ENCODE measurements around the gene SAMM50. TPM values are rescaled to one million over a fixed set of nuclear protein-coding genes. Genes with fewer than 3 reads are reported as not detected.

The SAMM50 gene
- total and polyA plus RNA-seq, 4 donors, result 19.2 to 30.1 (median 26.0) TPM

DNA sequence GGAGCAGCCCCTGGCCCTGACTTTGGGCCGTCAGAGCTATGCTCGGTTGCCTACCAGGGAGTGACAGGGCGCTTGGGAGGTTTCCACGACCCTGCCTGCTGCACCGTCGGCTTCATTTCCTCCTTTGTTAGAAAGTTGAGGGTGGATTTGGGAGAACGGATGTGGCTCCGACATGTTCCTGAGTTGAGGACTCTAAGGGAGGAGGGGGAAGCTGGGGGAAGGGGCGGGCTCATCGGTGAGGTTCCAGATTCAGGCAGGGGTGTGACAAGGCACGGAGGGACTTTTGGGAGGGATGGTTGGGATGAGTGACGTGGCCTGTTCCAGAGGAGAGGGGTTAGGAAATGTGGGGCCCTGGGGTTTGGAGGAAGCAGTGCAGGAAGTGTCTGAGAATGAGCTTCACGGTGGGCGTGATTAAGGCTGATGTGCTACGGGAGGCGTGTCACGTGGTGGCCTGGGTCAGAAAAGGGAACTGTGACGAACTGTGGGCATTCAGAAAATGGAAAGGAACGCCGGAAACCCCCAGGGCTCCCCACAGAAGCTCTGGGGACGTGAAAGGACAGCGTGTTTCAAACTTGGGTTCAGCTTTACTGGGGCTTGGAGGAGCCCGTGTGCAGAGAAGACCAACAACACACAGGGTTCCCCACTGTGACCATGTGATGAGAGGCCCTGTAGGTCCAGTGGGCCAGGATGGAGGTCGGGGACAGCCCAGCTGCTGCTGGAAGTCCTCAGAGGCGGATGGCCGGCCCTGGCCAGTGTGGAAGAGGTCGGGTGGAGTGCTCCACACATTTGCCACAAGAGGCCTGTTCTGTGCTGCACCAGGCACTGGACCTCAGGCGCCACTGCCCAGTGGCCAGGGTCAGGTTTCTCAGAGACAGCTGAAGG, 71.6 kb downstream of the SAMM50 start:
- H3K4me1 ChIP-seq (ENCODE audit: control insufficient read depth in 4 of 4, insufficient read depth in 4 of 4, low read length in 3 of 4), result peaks cover 7 to 17% (median 11%) of the 10 kb centered on the region in 4 donors
- no peak for TF ChIP-seq TAF1 (conservative IDR thresholded peaks at IDR 0.05)
- TF ChIP-seq RXRA (IDR thresholded peaks at IDR 0.05), result peak in 1 of 2 donors; percentile 5
- TF ChIP-seq, protein P1, sequence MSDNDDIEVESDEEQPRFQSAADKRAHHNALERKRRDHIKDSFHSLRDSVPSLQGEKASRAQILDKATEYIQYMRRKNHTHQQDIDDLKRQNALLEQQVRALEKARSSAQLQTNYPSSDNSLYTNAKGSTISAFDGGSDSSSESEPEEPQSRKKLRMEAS (IDR thresholded peaks at IDR 0.05), result peak; percentile 44
- TF ChIP-seq YY1 (IDR thresholded peaks at IDR 0.05), result peak; percentile 26
- TF ChIP-seq, protein P2, sequence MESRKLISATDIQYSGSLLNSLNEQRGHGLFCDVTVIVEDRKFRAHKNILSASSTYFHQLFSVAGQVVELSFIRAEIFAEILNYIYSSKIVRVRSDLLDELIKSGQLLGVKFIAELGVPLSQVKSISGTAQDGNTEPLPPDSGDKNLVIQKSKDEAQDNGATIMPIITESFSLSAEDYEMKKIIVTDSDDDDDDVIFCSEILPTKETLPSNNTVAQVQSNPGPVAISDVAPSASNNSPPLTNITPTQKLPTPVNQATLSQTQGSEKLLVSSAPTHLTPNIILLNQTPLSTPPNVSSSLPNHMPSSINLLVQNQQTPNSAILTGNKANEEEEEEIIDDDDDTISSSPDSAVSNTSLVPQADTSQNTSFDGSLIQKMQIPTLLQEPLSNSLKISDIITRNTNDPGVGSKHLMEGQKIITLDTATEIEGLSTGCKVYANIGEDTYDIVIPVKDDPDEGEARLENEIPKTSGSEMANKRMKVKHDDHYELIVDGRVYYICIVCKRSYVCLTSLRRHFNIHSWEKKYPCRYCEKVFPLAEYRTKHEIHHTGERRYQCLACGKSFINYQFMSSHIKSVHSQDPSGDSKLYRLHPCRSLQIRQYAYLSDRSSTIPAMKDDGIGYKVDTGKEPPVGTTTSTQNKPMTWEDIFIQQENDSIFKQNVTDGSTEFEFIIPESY (IDR thresholded peaks at IDR 0.05), result no peak
- peak; percentile 20 for TF ChIP-seq SP1 (IDR thresholded peaks at IDR 0.05)
- DNase-seq (ENCODE audit: low spot score), result peak; percentile 54
- H3K27me3 ChIP-seq (ENCODE audit: control insufficient read depth in 4 of 4, insufficient read depth in 4 of 4, low read length in 3 of 4), result no peaks in the 10 kb centered on the region
- H3K4me3 ChIP-seq (ENCODE audit: low read depth in 1 of 3, low read length in 3 of 3), result no peak overlapping the region
- no peaks in the 10 kb centered on the region for H3K9me3 ChIP-seq (ENCODE audit: control insufficient read depth in 4 of 4, low read length in 3 of 4)
- peak overlapping the region in 1 of 2 donors; percentile 20 for H3K9ac ChIP-seq (ENCODE audit: low read depth in 1 of 2, low read length in 2 of 2)
- H3K36me3 ChIP-seq (ENCODE audit: control insufficient read depth in 4 of 4, insufficient read depth in 3 of 4, low read depth in 1 of 4, low read length in 3 of 4), result no peaks in the 10 kb centered on the region
- 68% methylated on average over 28 of the region's 28 CpGs for WGBS
- peak overlapping the region; percentile 89 to 91 for H3K27ac ChIP-seq (ENCODE audit: low read depth in 1 of 2, low read length in 2 of 2)

DNA sequence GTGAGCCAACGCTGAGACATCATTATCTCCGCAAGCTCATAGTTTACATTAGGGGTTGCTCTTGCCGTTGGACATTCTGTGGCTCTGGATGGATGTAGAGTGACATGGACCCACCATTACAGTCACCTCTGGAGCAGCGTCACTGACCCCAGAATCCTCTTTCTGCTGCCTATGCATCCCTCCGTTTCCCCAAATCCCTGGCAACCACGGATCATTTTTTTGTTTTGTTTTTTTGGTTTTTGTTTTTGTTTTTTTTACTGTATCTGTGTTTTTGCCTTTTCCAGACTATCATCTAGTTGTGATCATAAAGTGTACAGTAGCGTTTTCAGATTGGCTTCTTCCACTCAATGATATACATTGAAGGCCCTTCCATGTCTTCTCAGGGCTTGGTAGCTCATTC, 72.8 kb downstream of the SAMM50 start:
- DNase-seq (ENCODE audit: low spot score), result no peak
- Histone ChIP-seq H3K27me3 (ENCODE audit: control insufficient read depth in 4 of 4, insufficient read depth in 4 of 4, low read length in 3 of 4) (no peaks in the 10 kb centered on the region), H3K36me3 (ENCODE audit: control insufficient read depth in 4 of 4, insufficient read depth in 3 of 4, low read depth in 1 of 4, low read length in 3 of 4) (no peaks in the 10 kb centered on the region), H3K27ac (ENCODE audit: low read depth in 1 of 2, low read length in 2 of 2) (no peak overlapping the region), H3K9me3 (ENCODE audit: control insufficient read depth in 4 of 4, low read length in 3 of 4) (no peaks in the 10 kb centered on the region), H3K4me3 (ENCODE audit: low read depth in 1 of 3, low read length in 3 of 3) (no peak overlapping the region), H3K9ac (ENCODE audit: low read depth in 1 of 2, low read length in 2 of 2) (no peak overlapping the region), H3K4me1 (ENCODE audit: control insufficient read depth in 4 of 4, insufficient read depth in 4 of 4, low read length in 3 of 4) (peaks cover 7 to 17% (median 11%) of the 10 kb centered on the region in 4 donors)
- 82% methylated on average over 7 of the region's 7 CpGs for WGBS
- TF ChIP-seq TAF1 (conservative IDR thresholded peaks at IDR 0.05) (no peak), FOXA2 (IDR thresholded peaks at IDR 0.05) (no peak), HNF4G (IDR thresholded peaks at IDR 0.05) (no peak), FOXA1 (IDR thresholded peaks at IDR 0.05) (no peak), GABPA (IDR thresholded peaks at IDR 0.05 in 1 of 2, conservative IDR thresholded peaks at IDR 0.05 in 1 of 2) (no peak), RAD21 (IDR thresholded peaks at IDR 0.05) (no peak), JUND (IDR thresholded peaks at IDR 0.05) (no peak), NR2F2 (IDR thresholded peaks at IDR 0.05) (no peak), HNF4A (conservative IDR thresholded peaks at IDR 0.05) (no peak), SP1 (IDR thresholded peaks at IDR 0.05) (no peak), RXRA (IDR thresholded peaks at IDR 0.05) (no peak), YY1 (IDR thresholded peaks at IDR 0.05) (no peak), EGR1 (IDR thresholded peaks at IDR 0.05; ENCODE audit: low read depth in 2 of 2) (no peak)
- TF ChIP-seq, protein P3, sequence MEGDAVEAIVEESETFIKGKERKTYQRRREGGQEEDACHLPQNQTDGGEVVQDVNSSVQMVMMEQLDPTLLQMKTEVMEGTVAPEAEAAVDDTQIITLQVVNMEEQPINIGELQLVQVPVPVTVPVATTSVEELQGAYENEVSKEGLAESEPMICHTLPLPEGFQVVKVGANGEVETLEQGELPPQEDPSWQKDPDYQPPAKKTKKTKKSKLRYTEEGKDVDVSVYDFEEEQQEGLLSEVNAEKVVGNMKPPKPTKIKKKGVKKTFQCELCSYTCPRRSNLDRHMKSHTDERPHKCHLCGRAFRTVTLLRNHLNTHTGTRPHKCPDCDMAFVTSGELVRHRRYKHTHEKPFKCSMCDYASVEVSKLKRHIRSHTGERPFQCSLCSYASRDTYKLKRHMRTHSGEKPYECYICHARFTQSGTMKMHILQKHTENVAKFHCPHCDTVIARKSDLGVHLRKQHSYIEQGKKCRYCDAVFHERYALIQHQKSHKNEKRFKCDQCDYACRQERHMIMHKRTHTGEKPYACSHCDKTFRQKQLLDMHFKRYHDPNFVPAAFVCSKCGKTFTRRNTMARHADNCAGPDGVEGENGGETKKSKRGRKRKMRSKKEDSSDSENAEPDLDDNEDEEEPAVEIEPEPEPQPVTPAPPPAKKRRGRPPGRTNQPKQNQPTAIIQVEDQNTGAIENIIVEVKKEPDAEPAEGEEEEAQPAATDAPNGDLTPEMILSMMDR (IDR thresholded peaks at IDR 0.05; ENCODE audit: low read depth, low read length, missing input control), result no peak
- TF ChIP-seq, protein P4, sequence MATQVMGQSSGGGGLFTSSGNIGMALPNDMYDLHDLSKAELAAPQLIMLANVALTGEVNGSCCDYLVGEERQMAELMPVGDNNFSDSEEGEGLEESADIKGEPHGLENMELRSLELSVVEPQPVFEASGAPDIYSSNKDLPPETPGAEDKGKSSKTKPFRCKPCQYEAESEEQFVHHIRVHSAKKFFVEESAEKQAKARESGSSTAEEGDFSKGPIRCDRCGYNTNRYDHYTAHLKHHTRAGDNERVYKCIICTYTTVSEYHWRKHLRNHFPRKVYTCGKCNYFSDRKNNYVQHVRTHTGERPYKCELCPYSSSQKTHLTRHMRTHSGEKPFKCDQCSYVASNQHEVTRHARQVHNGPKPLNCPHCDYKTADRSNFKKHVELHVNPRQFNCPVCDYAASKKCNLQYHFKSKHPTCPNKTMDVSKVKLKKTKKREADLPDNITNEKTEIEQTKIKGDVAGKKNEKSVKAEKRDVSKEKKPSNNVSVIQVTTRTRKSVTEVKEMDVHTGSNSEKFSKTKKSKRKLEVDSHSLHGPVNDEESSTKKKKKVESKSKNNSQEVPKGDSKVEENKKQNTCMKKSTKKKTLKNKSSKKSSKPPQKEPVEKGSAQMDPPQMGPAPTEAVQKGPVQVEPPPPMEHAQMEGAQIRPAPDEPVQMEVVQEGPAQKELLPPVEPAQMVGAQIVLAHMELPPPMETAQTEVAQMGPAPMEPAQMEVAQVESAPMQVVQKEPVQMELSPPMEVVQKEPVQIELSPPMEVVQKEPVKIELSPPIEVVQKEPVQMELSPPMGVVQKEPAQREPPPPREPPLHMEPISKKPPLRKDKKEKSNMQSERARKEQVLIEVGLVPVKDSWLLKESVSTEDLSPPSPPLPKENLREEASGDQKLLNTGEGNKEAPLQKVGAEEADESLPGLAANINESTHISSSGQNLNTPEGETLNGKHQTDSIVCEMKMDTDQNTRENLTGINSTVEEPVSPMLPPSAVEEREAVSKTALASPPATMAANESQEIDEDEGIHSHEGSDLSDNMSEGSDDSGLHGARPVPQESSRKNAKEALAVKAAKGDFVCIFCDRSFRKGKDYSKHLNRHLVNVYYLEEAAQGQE (IDR thresholded peaks at IDR 0.05), result no peak
- TF ChIP-seq, protein P5, sequence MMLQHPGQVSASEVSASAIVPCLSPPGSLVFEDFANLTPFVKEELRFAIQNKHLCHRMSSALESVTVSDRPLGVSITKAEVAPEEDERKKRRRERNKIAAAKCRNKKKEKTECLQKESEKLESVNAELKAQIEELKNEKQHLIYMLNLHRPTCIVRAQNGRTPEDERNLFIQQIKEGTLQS (IDR thresholded peaks at IDR 0.05), result no peak
- TF ChIP-seq, protein P2 (IDR thresholded peaks at IDR 0.05), result no peak
- TF ChIP-seq, protein P1 (IDR thresholded peaks at IDR 0.05), result no peak

Measured in liver (tissue), 9 donors.